ENCODE results near the gene IQCE.
"Not testable (repeated sequence)": the region's sequence is repeated elsewhere in the genome, so short reads cannot be mapped to it uniquely, and the experiment has no call there.

Gene IQCE

DNA sequence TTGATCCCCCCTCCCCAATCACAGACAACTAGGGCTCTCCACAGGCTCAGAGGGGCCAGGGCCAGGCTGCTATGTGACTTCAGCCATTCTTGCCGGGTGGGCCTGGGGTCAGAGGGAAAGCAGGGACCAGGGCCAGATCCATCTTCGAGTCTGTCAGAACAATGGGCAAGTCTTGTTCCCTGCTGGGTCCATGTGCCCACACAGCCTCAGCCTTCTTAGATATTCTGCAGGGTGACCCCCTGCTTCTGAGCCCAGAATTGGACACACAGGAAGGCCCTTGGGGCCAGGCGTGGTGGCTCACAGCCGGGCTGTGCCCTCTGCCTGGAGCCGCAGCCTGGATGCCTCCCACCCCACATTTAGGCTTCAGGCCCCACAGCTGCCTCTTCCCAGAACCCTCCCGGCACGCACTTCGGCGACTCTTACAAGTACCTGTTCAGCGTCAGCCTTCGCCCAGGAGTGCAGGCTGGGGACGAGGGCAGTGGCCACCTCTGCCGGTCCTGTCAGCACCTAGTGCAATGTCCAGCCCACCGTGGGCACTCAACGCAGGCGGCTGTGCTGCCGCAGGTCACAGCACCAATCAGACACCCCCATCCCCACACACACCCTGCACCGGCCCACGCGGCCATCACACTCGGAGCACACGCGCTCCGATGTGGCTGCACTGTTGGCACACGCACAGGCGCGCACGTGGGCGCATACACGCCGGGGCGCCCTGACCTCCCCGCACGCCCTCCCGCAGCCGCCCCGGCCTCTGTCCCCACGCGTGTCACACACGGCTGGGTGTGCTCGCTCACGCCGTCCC lies 27.6 kb upstream of the IQCE start:
- not testable (repeated sequence) for H3K4me3 ChIP-seq (ENCODE audit: low read length)

DNA sequence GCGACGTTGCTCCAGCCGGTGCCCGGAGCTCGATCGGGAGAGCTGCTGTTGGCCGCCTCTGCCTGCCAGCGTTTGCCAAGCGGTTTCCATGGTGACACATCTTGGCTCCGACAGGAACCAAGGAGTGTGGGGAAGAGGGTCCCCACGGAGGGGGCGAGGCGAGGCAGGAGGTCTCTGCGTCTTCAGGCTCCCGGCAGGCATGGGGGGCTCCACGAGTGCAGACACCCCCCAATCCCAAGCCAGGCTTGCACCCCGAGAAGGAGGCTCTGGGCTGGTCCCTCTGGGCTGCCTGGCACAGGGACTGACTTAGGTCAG lies 27.0 kb upstream of the IQCE start:
- H3K4me3 ChIP-seq (ENCODE audit: low read length); DNase-seq (ENCODE audit: low read depth, low spot score): not testable (repeated sequence)

More for the DNA sequence above, 27.6 kb upstream of the IQCE start:
- not testable (repeated sequence) for DNase-seq (ENCODE audit: low read depth, low spot score)

DNA sequence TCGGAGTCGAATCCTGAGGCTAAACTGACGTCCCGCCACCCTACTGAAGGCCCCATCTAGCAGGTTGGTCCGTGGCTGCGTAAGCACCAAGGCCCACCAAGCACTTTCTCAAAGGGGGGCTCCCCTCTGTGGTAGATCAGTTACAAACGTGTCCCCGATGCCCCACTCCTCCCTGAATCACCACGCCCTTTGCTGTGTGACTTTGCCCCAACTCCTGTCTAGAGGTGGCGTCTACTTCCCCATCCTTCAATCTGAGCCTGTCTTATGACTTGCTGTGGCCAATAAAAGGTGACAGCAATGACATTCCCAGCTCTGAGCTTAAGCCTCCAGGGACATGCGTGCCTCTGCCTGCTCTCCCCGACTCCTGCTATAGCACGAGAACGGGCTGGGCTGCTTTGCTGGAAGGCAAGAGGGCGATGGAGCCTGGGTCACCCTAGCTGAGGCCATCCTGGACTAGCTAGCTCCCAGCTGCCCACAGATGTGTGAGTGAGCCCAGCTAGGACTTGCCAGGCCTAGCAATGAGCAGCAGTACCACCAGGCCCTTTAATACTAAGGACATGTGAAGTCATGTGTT lies 26.5 kb upstream of the IQCE start:
- H3K4me3 ChIP-seq (ENCODE audit: low read length); DNase-seq (ENCODE audit: low read depth, low spot score): not testable (repeated sequence)

DNA sequence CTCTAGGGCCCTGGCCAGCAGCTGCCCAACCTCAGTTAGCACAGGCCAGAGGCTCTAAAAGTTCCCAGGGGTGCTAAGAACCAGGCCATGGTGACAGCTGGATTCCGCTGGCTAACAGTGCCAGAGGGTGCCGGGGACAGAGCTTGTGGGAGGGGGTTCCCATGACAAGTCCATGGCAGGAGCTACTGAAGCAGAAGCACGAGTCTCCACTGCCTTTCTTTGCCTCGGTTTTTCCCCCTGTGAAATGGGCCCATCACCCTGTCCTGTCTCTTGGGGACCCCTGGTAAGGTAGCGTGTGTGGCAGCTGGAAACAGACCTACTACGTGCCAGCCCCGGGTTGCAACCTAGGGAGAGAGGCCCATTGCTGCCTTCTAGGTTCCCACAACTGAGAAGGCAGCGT lies 26.0 kb upstream of the IQCE start:
- H3K4me3 ChIP-seq (ENCODE audit: low read length); DNase-seq (ENCODE audit: low read depth, low spot score): not testable (repeated sequence)

DNA sequence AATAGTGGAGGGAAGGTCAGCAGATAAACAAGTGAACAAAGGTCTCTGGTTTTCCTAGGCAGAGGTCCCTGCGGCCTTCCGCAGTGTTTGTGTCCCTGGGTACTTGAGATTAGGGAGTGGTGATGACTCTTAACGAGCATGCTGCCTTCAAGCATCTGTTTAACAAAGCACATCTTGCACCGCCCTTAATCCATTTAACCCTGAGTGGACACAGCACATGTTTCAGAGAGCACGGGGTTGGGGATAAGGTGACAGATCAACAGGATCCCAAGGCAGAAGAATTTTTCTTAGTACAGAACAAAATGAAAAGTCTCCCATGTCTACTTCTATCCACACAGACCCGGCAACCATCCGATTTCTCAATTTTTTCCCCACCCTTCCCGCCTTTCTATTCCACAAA lies 25.2 kb upstream of the IQCE start:
- DNase-seq (ENCODE audit: low read depth, low spot score); H3K4me3 ChIP-seq (ENCODE audit: low read length): not testable (repeated sequence)

DNA sequence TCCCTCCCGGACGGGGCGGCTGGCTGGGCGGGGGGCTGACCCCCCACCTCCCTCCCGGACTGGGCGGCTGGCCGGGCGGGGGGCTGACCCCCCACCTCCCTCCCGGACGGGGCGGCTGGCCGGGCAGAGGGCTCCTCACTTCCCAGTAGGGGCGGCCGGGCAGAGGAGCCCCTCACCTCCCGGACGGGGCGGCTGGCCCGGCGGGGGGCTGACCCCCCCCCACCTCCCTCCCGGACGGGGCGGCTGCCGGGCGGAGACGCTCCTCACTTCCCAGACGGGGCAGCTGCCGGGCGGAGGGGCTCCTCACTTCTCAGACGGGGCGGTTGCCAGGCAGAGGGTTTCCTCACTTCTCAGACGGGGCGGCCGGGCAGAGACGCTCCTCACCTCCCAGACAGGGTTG lies 24.6 kb upstream of the IQCE start:
- DNase-seq (ENCODE audit: low read depth, low spot score); H3K4me3 ChIP-seq (ENCODE audit: low read length): not testable (repeated sequence)

DNA sequence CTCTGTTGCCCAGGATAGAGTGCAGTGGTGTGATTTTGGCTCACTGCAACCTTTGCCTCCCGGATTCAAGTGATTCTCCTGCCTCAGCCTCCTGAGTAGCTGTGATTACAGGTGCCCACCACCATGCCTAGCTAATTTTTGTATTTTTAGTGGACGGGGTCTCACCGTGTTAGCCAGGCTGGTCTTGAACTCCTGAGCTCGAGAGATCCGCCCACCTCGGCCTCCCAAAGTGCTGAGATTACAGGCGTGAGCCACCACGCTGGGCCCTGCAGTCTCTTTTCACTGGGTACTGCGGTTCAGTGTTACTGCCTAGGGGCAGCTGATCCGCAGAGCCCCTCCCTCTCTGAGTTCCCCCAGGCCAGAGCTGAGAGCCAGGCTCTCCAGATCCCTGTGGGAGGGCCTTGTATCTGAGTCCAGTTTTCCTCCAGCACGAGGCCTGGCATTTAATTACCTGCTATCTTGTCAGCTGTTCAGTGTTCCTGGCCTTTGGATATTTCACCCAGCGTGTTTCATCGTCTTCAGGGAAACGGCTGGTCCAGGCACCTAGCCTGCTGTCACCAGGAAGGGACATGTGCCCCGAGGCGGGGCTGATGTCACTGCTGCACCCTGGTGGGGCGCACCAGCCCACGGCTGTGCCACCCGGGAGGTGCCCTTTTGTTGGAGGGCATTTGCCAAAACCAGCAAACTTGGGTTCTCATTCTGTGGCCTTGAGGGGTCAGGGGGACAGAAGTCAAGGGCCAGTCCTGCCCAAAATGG lies 22.7 kb upstream of the IQCE start:
- DNase-seq (ENCODE audit: low read depth, low spot score); H3K4me3 ChIP-seq (ENCODE audit: low read length): not testable (repeated sequence)

DNA sequence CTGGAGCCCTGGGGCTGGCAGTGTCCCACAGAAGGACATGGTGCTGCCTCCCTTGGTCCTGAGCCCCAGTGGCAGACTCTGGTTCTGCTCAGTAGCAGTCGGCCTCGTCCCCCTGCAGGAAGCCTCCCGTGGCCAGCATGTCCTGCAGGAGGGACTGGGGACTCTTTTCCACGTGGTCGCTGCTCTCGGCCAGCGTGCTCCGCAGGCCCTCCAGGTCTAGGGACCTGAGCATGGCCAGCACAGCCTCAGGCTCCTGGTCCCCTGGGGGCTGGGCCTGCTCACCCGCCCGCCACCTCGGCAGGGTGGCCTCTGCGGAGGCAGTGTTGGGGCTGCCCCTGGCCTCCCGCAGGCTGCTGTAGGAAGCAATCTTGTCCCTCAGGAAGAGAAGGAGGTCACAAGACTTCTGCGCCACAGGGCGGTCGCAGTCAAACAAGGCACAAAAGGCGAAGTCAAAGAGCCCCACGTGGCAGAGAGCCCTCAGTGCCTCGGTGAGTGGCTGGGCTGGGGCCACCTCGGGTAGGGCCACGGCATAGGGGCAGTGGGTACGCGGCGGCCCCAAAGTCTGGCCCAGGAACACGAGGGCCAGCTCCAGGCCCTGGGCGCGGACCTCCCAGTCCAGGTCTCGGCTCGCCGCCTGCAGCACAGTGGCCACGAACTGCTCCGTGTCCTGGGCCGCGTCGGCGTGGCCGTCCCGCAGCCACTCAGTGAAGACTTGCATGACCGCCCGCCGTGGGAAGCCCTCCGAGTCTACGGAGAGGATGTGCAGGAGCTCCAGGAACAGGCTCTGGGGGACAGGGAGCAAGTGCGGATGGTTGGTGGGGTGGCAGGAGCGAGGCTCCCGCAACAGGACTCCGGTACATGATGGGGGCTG lies 20.6 kb upstream of the IQCE start:
- DNase-seq (ENCODE audit: low read depth, low spot score) = no peak
- H3K4me3 ChIP-seq (ENCODE audit: low read length) = no peak overlapping the region

DNA sequence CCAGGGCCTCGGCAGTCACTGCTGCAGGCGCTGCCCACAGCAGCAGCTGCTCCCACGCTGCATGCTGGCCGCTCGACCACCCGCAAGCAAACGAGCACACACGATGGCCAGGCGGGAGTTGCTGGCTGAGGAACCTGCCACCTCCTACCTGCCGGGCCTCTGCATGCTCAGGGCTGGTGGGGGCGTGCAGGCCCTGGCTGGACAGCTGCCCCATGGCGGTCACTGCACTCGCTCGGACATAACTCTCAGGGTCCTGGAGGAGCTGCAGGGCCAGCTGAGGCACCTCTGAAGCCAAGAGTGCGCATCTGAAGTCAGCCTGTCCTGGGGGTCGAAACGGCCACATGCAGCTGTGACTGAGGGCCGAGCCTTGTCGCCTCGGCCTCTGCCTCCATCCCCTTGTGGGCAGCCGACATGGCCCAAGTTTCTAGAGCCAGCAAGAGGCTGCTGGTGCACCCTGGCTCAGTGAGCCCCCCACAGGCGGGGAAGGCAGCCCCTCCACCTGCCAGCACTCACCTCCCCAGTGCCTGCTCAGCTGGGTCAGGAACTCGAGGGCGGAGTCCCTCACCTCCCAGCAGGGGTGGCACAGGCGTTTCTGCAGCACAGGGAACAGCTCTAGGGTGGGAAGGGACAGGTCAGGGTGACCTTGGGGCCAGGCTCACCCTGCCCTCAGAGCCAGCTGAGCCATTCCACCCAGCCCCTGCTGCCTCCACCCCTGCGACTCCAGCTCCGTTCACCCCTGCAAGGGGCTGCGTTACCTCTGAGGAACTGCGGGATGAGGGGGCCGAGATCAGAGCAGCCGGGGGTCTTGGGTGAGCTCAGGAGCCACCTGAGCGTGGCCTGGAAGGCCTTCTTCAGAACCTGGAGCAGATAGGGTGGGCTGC lies 19.5 kb upstream of the IQCE start:
- DNase-seq (ENCODE audit: low read depth, low spot score) = no peak
- no peak overlapping the region for H3K4me3 ChIP-seq (ENCODE audit: low read length)

DNA sequence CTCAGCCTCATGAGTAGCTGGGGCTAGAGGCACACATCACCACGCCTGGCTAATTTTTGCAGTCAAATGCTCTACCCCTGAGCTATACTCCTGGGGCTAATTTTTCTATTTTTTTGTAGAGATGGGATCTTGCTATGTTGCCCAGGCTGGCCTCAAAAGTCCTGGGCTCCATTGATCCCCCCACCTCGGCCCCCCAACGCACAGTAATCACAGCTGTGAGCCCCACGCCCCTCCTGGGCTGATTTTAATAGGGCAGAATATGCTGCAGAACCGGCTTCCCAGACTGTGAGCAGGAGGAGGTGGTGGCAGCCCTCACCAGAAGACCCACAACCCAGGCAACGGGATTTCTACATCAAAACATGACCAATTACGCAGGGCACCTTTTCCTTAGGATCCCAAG lies 18.6 kb upstream of the IQCE start:
- no peak for DNase-seq (ENCODE audit: low read depth, low spot score)
- no peak overlapping the region for H3K4me3 ChIP-seq (ENCODE audit: low read length)

DNA sequence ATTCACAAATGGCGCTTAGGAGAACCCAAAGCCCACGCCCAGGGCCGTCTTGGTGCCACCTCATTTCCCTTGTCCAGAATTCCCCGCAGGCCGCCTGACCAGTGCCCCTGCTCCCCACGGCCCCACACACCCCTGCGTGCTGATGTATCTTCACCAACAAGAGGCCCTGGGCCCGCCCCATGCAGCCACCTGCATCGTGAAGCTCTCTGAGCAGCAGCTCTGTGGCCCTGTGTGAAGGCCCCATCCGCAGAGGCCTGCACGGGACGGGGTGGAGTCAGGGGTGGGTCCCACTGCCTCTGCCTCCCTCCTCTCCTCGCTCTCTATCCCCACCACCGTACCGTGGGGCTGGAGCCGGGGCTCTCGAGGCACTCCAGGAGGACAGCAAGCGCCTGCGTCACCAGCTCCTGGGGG lies 18.1 kb upstream of the IQCE start:
- no peak overlapping the region for H3K4me3 ChIP-seq (ENCODE audit: low read length)
- no peak for DNase-seq (ENCODE audit: low read depth, low spot score)

DNA sequence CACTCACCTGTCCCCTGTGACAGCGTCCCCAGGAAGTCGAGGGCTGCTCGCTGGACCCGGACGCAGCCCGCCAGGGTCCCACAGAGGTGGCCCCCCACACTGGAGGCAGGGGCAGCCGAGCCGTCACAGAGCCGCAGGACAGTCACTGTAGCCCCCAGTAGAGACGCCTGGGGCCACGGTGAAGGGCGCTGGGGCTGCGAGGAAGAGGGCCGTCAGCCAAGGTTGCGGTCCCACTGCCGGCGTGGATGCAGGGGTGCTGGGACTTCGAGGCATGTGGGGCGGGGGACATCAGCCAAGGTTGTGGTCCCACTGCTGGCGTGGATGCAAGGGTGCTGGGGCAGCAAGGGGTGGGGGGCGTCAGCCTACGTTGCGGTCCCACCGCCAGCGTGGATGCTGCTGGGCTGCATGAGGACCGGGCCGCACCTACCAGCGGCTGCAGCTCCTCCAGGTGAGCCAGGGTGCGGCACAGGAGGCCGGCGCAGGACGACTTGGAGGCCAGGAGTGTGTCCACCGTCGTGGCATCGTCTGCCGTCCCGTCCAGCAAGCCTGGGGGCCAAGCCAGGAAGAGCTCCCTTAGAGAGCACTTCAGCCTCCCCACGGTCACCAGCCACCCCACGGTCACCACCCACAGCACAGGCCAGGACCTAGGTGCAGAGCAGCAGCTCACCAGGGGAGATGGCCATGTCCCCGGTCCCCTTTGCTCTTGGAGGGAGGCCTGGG lies 17.3 kb upstream of the IQCE start:
- no peak overlapping the region for H3K4me3 ChIP-seq (ENCODE audit: low read length)
- no peak for DNase-seq (ENCODE audit: low read depth, low spot score)

DNA sequence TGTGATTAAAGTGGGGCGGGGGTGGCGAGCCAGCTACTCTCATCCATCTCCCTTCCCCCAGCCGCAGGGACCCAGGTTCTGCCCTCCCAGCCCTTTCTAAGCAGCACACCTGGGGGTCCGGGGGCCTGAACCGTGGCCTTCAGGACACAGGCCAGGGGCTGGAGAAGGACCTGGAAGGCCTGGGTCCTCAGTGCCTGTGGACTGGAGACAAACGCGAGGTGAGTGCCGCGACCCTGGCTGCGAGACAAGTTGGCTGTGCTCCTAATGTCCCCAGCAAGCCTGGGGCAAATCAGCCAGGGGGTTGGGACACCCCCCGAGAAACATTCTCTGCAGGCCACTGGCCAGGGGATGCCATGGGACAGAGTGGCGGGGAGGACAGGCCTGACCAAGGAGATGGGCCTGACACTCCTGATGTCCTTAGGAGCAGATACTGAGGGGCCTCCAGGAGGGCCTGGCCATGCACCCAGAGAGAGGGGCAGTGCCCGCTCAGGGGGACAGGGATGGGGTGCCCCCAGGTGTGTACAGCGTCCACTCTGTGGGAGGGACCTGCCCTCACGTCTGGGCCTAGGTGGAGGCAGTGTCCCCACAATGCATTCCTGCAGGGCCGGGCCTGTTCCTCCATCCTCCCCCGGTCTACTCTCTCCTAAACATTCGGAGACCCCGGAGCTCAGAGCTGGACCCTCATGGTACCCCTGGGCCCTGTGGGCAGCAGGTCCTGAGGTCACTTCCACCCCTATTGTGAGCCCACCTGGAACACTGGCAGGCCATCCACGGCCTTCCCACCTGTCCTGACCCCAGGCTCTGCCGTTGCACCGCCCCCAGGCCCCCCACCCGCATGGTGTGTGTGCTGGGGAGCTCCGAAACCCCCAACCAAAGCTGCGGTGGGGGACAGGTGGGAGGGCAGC lies 16.5 kb upstream of the IQCE start:
- DNase-seq (ENCODE audit: low read depth, low spot score) = no peak
- no peak overlapping the region for H3K4me3 ChIP-seq (ENCODE audit: low read length)

DNA sequence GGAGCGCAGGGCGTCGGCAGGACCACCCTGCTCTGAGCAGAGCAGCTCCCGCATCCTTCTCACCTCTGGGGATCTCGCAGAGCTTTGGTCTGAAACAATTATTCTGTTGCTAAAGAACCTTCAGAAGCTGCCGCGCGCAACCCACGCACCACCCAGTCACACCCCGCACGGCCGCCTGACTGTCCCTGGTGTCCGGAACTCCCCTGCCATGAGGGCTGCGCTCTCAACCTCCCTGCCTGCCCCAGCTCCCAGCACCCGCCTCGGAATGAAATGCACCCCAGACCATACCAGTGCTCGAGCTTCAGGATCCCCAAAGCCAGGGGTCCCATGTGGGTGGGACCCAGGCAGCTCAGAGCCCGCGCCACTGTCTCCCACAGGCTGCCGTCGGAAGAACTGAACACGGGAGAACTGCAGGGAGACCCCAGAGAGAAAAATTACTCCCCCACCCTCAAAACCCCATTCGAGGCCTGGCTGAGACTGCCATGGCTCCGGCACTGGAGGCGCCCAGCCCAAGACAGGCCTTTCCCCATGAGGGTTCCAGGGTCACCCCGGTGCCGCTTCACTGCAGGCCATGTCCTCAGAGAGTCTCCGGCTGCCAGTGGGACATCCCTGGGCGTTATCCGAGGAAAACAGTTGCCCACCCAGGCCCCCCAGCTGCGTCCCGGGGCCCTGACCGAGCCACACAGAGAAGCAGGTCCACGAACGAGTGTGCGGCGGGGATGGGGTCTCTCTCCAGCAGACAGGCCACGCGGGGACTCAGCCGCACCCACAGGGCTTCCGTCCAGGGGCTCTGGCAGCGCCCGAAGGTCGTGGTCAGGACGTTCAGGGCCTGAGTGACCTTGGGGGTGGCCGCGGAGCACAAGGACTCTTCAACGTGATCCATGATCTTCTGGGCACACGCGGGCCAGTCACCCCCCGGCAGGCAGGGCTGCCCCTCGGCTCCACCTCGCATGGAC lies 15.6 kb upstream of the IQCE start:
- DNase-seq (ENCODE audit: low read depth, low spot score) = no peak

DNA sequence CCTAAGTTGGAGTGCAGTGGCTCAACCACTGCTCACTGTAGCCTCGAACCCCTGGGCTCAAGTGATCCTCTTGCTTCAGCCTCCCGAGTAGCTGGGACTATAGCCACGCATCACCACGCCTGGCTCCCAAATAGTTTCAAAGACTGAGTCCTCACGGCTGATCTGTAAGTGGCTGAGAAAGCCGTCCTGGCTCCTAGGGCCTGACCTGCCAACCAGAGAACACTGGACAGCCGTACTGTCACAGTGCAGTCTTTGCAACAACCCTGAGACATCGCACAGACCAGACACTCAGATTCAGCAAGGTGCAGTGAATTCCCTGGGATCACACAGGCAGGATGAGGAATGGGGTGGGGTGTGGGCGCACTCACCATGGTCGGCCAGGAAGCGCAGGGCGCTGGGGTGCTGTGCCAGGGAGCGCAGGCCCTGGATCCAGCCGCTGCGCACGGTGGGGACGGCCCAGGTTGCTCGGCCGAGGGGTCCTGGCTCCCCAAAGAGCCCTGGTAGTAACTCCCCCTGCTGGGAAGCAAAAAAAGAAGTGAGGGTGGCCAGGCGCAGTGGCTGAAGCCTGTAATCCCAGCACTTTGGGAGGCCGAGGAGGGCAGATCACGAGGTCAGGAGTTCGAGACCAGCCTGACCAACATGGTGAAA lies 14.1 kb upstream of the IQCE start:
- H3K4me3 ChIP-seq (ENCODE audit: low read length) = no peak overlapping the region
- no peak for DNase-seq (ENCODE audit: low read depth, low spot score)

More for the DNA sequence above, 15.6 kb upstream of the IQCE start:
- H3K4me3 ChIP-seq (ENCODE audit: low read length) = no peak overlapping the region
